Endothelial cell of umbilical vein (primary cell): ENCODE data around the gene SH3BP5L. TPM values are rescaled to one million over a fixed set of nuclear protein-coding genes. Genes with fewer than 3 reads are reported as not detected.

Experiments used
- BruUV-seq: library from RNA; stranded (reverse); fragments of 400-500 nt; replicated peaks from 2 replicates; lab custom pipeline; 2021; lab: Mats Ljungman, UMichigan
- CTCF ChIA-PET: fragments of 300-600, 350-600 bp; sonication (Branson Sonifier 250); formaldehyde crosslinking; loops from one replicate; lab custom pipeline; 2021; ENCODE audit warnings: antibody characterized with exemption, inconsistent platforms; lab: Charles Lee
- POLR2A ChIA-PET: fragments of 300-600, 350-600 bp; sonication (Branson Sonifier 250); formaldehyde crosslinking; loops from one replicate; lab custom pipeline; 2021; ENCODE audit warnings: antibody characterized with exemption, inconsistent platforms; lab: Charles Lee
- DNase-seq: peaks from one replicate; pipeline ENCODE4 v3.0.0-alpha.2; 2011; ENCODE audit warnings: low read depth, low spot score
- FAIRE-seq: peaks from 2 replicates; lab custom pipeline; 2011; peaks lifted over from hg19 to GRCh38; lab: Jason Lieb, UNC
- H2AFZ ChIP-seq: 2 replicates; pipeline ENCODE4 v1.6.0; 2012; ENCODE audit warnings: low read depth, low read length, control low read depth, inconsistent platforms
- H3K27ac ChIP-seq: 2 replicates; pipeline ENCODE4 v1.5.1; 2011; ENCODE audit warnings: low read depth, mild to moderate bottlenecking, control low read depth, low read length, moderate library complexity; ENCODE audit not compliant: insufficient read depth
- H3K27me3 ChIP-seq, 2 experiments: 2 replicates each; pipeline versions ENCODE4 v1.6.0 to v1.6.1; 2011; ENCODE audit warnings: low read length in 2 of 2, mixed read lengths in 1 of 2; ENCODE audit not compliant: control insufficient read depth in 2 of 2, insufficient read depth in 2 of 2
- H3K36me3 ChIP-seq, 2 experiments: 2 replicates in 1 of 2; 3 replicates in 1 of 2; pipeline ENCODE4 v1.5.1; 2011; ENCODE audit warnings: low read length in 2 of 2, mild to moderate bottlenecking in 1 of 2, moderate library complexity in 1 of 2; ENCODE audit not compliant: control insufficient read depth in 2 of 2, insufficient read depth in 2 of 2; ENCODE audit errors: extremely low read depth in 1 of 2
- H3K4me1 ChIP-seq: 3 replicates; pipeline ENCODE4 v1.5.1; 2011; ENCODE audit warnings: mild to moderate bottlenecking, low read length; ENCODE audit not compliant: control insufficient read depth, insufficient read depth; ENCODE audit errors: extremely low read depth
- H3K4me2 ChIP-seq: 2 replicates; pipeline ENCODE4 v1.6.1; 2011; ENCODE audit warnings: low read length, control low read depth, mixed read lengths; ENCODE audit not compliant: insufficient read depth
- H3K4me3 ChIP-seq, 3 experiments: fragments of 200-600 bp in 1 of 3; sonication (generic), shearing (Covaris generic) in 1 of 3; replicated peaks in 1 of 3; 2 replicates each; pipeline ENCODE4 v1.5.1; 2011 to 2016; ENCODE audit warnings: control low read depth in 3 of 3, low read length in 3 of 3, mild to moderate bottlenecking in 2 of 3, inconsistent platforms in 1 of 3, low read depth in 1 of 3, moderate library complexity in 1 of 3; ENCODE audit not compliant: insufficient read depth in 1 of 3
- H3K79me2 ChIP-seq: 2 replicates; pipeline ENCODE4 v1.6.0; 2012; ENCODE audit warnings: low read length, inconsistent platforms; ENCODE audit not compliant: control insufficient read depth, insufficient read depth
- H3K9ac ChIP-seq: replicated peaks from 2 replicates; pipeline ENCODE3; 2011; ENCODE audit warnings: low read length, control low read depth; ENCODE audit not compliant: insufficient read depth; ENCODE audit errors: extremely low read depth
- H3K9me1 ChIP-seq: replicated peaks from 3 replicates; pipeline ENCODE4 v1.6.0; 2011; ENCODE audit warnings: mild to moderate bottlenecking, low read length; ENCODE audit not compliant: control insufficient read depth, insufficient read depth; ENCODE audit errors: extremely low read depth
- H3K9me3 ChIP-seq: replicated peaks from 2 replicates; pipeline ENCODE4 v1.5.1; 2012; ENCODE audit warnings: low read length, inconsistent platforms; ENCODE audit not compliant: control insufficient read depth, insufficient read depth
- H4K20me1 ChIP-seq: replicated peaks from 2 replicates; pipeline ENCODE3; 2011; ENCODE audit warnings: mild to moderate bottlenecking, low read length; ENCODE audit not compliant: control insufficient read depth, insufficient read depth; ENCODE audit errors: extremely low read depth
- EZH2 ChIP-seq: IDR thresholded peaks from 2 replicates; pipeline ENCODE4 v1.6.1; 2012; ENCODE audit warnings: borderline replicate concordance, low read depth, mild to moderate bottlenecking, moderate library complexity, low read length, inconsistent platforms; ENCODE audit not compliant: severe bottlenecking
- FOS ChIP-seq: IDR thresholded peaks from 2 replicates; pipeline ENCODE4 v1.6.1; 2011; ENCODE audit warnings: mild to moderate bottlenecking, low read length, moderate library complexity, borderline replicate concordance; ENCODE audit not compliant: insufficient read depth
- JUN ChIP-seq: IDR thresholded peaks from 2 replicates; pipeline ENCODE4 v1.6.1; 2011; ENCODE audit warnings: borderline replicate concordance, low read depth; ENCODE audit not compliant: insufficient read length, insufficient read depth
- MYC ChIP-seq: IDR thresholded peaks from one replicate; pipeline ENCODE4 v1.6.1; 2011; ENCODE audit warnings: mild to moderate bottlenecking, low read depth, low read length
- POLR2A ChIP-seq: IDR thresholded peaks from 2 replicates; pipeline ENCODE4 v1.6.1; 2012; ENCODE audit warnings: low read depth, mild to moderate bottlenecking, control low read depth, low read length
- POLR2AphosphoS5 ChIP-seq: IDR thresholded peaks from 2 replicates; pipeline ENCODE4 v1.6.1; 2012; ENCODE audit warnings: low read depth, mild to moderate bottlenecking, control low read depth, low read length, moderate library complexity; ENCODE audit not compliant: insufficient read depth
- dilution Hi-C: fragments of 300-500 bp; cut with MboI; formaldehyde crosslinking; loops from one replicate; pipeline ENCODE4 v1.15.0; 2019; ENCODE audit warnings: low sequenced_read_pairs; ENCODE audit not compliant: extremely low pct_ligation_motif_present
- intact Hi-C: fragments of 100-400 bp; cut with micrococcal nuclease; formaldehyde crosslinking; loops from one replicate; pipeline ENCODE4 v1.10.0; 2022
- polyA plus RNA-seq, 4 experiments: library from polyadenylated mRNA; depleted of rRNA in 3 of 4; stranded (reverse) in 3 of 4; unstranded in 1 of 4; fragments of >200 nt; gene quantifications; 2 replicates each; pipeline versions ENCODE4 v1.2.1 to v1.2.3, GENCODE V29; 2011 to 2012; ENCODE audit warnings: missing spikeins in 1 of 4
- total RNA-seq: library from RNA; stranded (reverse); gene quantifications from 2 replicates; pipeline ENCODE4 v1.2.3, GENCODE V29; 2021
- TF ChIP-seq, protein P1 (sequence below), 2 donors: IDR thresholded peaks; 1 replicate in 1 of 2; 2 replicates in 1 of 2; pipeline ENCODE4 v1.5.1; 2011; ENCODE audit warnings: low read length in 2 of 2, mild to moderate bottlenecking in 2 of 2, moderate library complexity in 2 of 2, control low read depth in 1 of 2, inconsistent platforms in 1 of 2, low read depth in 1 of 2; ENCODE audit not compliant: insufficient read depth in 1 of 2; ENCODE audit errors: extremely low read depth in 1 of 2

The SH3BP5L gene
- total and polyA plus RNA-seq, 2 donors (not counting 3 experiments of a cell fraction or from before 2014, with no cell fraction given) = 24.7 TPM

DNA sequence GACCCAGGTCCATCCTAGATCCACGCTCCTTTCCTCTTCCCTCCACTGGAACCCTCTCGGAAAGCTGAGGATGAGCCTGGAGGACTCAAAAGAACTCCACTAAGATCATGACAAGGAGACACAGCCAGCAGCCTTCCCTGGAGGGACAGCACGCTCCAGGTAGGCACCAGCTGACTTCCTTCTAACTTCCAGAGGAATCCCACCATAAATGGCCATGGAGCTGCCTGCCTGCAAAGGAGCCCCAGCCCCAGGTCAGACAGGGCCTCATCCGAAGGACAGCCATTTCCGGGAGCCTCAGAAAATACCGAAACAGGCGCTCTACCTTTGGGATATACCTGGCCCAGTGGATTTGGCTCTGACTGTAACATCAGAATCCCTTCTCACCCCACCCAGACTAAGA lies 4.1 kb downstream of the SH3BP5L start:
- no peak for TF ChIP-seq FOS
- TF ChIP-seq POLR2AphosphoS5 = no peak
- no peak for TF ChIP-seq JUN
- TF ChIP-seq, protein P1, sequence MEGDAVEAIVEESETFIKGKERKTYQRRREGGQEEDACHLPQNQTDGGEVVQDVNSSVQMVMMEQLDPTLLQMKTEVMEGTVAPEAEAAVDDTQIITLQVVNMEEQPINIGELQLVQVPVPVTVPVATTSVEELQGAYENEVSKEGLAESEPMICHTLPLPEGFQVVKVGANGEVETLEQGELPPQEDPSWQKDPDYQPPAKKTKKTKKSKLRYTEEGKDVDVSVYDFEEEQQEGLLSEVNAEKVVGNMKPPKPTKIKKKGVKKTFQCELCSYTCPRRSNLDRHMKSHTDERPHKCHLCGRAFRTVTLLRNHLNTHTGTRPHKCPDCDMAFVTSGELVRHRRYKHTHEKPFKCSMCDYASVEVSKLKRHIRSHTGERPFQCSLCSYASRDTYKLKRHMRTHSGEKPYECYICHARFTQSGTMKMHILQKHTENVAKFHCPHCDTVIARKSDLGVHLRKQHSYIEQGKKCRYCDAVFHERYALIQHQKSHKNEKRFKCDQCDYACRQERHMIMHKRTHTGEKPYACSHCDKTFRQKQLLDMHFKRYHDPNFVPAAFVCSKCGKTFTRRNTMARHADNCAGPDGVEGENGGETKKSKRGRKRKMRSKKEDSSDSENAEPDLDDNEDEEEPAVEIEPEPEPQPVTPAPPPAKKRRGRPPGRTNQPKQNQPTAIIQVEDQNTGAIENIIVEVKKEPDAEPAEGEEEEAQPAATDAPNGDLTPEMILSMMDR (IDR thresholded peaks at IDR 0.05; ENCODE audit: extremely low read depth in 1 of 2, insufficient read depth in 1 of 2, low read depth in 1 of 2, low read length in 2 of 2) = no peak
- TF ChIP-seq POLR2A = no peak
- TF ChIP-seq EZH2 = no peak
- no peak for TF ChIP-seq MYC
- CTCF ChIA-PET = interaction anchor here (1.3 kb wide), 1 partner anchor 202 kb away, joined by 3 read pairs; no protein-coding TSS in a partner anchor
- BruUV-seq = no TSS peak
- DNase-seq = no peak
- no peaks in the 10 kb centered on the region for H3K9me3 ChIP-seq
- H3K79me2 ChIP-seq = peaks cover 59% of the 10 kb centered on the region
- H3K27ac ChIP-seq = no peak overlapping the region
- no peaks in the 10 kb centered on the region for H3K9me1 ChIP-seq
- POLR2A ChIA-PET = no interaction called here
- no peak overlapping the region for H3K4me2 ChIP-seq
- no peak overlapping the region for H3K4me3 ChIP-seq
- H3K27me3 ChIP-seq = no peaks in the 10 kb centered on the region
- no peak overlapping the region for H2AFZ ChIP-seq
- peaks cover 29% of the 10 kb centered on the region for H3K4me1 ChIP-seq
- dilution Hi-C loops = no loop called here
- no peak overlapping the region for H3K9ac ChIP-seq
- FAIRE-seq = no peak
- peaks cover 4 to 22% of the 10 kb centered on the region in 2 experiments for H3K36me3 ChIP-seq
- H4K20me1 ChIP-seq = no peaks in the 10 kb centered on the region
- intact Hi-C loops = no loop called here
